ENCODE measurements around the gene CPNE7.

CPNE7 gene

DNA sequence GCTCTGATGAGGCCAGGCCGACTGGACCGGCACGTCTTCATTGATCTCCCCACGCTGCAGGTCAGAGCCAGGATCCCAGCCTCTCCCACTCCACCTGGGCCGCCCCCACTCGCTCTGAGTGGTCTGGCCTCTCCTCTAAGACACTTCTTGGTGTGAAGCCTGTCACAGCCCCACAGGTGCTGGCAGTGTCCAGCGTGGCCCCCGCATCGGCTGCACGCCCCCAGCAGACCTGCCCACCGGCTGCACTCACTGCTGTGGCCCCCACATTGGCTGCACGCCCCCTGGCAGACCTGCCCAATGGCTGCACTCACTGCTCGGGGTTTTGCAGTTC lies 30.9 kb upstream of the CPNE7 start:
- no peaks in the 10 kb centered on the region for H4K20me1 ChIP-seq (ENCODE audit: insufficient read depth, low read length, poor library complexity, severe bottlenecking)
- no peaks in the 10 kb centered on the region for H3K9me2 ChIP-seq (replicated peaks; ENCODE audit: low read depth, low read length)
- no peak overlapping the region for H3K4me3 ChIP-seq (ENCODE audit: low read length, poor library complexity, severe bottlenecking)
- no peaks in the 10 kb centered on the region for H3K9me3 ChIP-seq (ENCODE audit: insufficient read depth, low read depth, low read length)
- H3K4me1 ChIP-seq (ENCODE audit: insufficient read depth, low read length, poor library complexity, severe bottlenecking), result no peaks in the 10 kb centered on the region
- H2AFZ ChIP-seq (ENCODE audit: low read length), result no peak overlapping the region
- no peaks in the 10 kb centered on the region for H3F3A ChIP-seq (ENCODE audit: low read depth)
- no peaks in the 10 kb centered on the region for H3K36me3 ChIP-seq (ENCODE audit: insufficient read depth, low read length)
- H3K79me2 ChIP-seq (ENCODE audit: insufficient read depth, low read length), result no peaks in the 10 kb centered on the region
- H3K9ac ChIP-seq (ENCODE audit: low read depth, low read length, poor library complexity, severe bottlenecking), result no peak overlapping the region
- TF ChIP-seq CTCF (conservative IDR thresholded peaks at IDR 0.05; ENCODE audit: low read length), result no peak
- TF ChIP-seq EZH2phosphoT487 (IDR thresholded peaks at IDR 0.05; ENCODE audit: borderline replicate concordance), result no peak
- no peaks in the 10 kb centered on the region for H3K27me3 ChIP-seq (ENCODE audit: insufficient read depth, low read length, poor library complexity, severe bottlenecking)
- H3K4me2 ChIP-seq (ENCODE audit: low read depth, low read length, poor library complexity, severe bottlenecking), result no peak overlapping the region

GRCh38 chr16:89545044-89545830 lies 30.3 kb upstream of the CPNE7 start:
- H3K4me2 ChIP-seq (ENCODE audit: low read depth, low read length, poor library complexity, severe bottlenecking), result no peak overlapping the region
- TF ChIP-seq EZH2phosphoT487 (IDR thresholded peaks at IDR 0.05; ENCODE audit: borderline replicate concordance), result no peak
- no peak for TF ChIP-seq CTCF (conservative IDR thresholded peaks at IDR 0.05; ENCODE audit: low read length)
- no peaks in the 10 kb centered on the region for H3F3A ChIP-seq (ENCODE audit: low read depth)
- no peaks in the 10 kb centered on the region for H3K9me3 ChIP-seq (ENCODE audit: insufficient read depth, low read depth, low read length)
- H3K4me1 ChIP-seq (ENCODE audit: insufficient read depth, low read length, poor library complexity, severe bottlenecking), result no peaks in the 10 kb centered on the region
- no peak overlapping the region for H2AFZ ChIP-seq (ENCODE audit: low read length)
- H3K36me3 ChIP-seq (ENCODE audit: insufficient read depth, low read length), result no peaks in the 10 kb centered on the region
- H3K27me3 ChIP-seq (ENCODE audit: insufficient read depth, low read length, poor library complexity, severe bottlenecking), result no peaks in the 10 kb centered on the region
- no peaks in the 10 kb centered on the region for H3K9me2 ChIP-seq (replicated peaks; ENCODE audit: low read depth, low read length)
- no peaks in the 10 kb centered on the region for H4K20me1 ChIP-seq (ENCODE audit: insufficient read depth, low read length, poor library complexity, severe bottlenecking)
- no peak overlapping the region for H3K9ac ChIP-seq (ENCODE audit: low read depth, low read length, poor library complexity, severe bottlenecking)
- H3K4me3 ChIP-seq (ENCODE audit: low read length, poor library complexity, severe bottlenecking), result no peak overlapping the region
- no peaks in the 10 kb centered on the region for H3K79me2 ChIP-seq (ENCODE audit: insufficient read depth, low read length)

DNA sequence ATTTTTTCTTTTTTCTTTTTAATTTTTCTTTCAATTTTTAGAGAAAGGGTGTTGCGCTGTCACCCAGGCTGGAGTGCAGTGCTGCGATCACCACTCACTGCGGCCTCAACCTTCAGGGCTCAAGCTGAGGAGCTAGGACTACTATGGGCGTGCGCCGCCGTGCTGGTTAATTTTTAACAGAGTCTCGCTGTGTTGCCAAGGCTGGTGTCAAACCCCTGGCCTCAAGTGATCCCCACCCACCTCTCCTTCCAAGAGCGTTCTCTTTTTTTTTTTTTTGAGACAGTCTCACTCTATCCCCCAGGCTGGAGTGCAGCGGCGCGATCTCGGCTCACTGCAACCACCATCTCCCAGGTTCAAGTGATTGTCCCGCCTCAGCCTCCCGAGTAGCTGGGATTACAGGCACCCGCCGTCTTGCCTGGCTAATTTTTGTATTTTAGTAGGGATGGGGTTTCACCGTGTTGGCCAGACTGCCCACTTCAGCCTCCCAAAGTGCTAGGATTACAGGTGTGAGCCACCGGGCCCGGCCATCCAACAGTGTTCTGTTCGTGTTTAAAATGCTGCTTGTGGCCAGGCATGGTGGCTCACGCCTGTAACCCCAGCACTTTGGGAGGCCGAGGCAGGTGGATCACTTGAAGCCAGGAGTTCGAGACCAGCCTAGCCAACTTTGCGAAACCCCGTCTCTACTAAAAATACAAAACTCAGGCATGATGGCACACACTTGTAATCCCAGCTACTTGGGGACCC lies 29.6 kb upstream of the CPNE7 start:
- H3K4me2 ChIP-seq (ENCODE audit: low read depth, low read length, poor library complexity, severe bottlenecking), result no peak overlapping the region
- no peaks in the 10 kb centered on the region for H4K20me1 ChIP-seq (ENCODE audit: insufficient read depth, low read length, poor library complexity, severe bottlenecking)
- H3K79me2 ChIP-seq (ENCODE audit: insufficient read depth, low read length), result no peaks in the 10 kb centered on the region
- no peaks in the 10 kb centered on the region for H3F3A ChIP-seq (ENCODE audit: low read depth)
- H3K27me3 ChIP-seq (ENCODE audit: insufficient read depth, low read length, poor library complexity, severe bottlenecking), result no peaks in the 10 kb centered on the region
- TF ChIP-seq CTCF (conservative IDR thresholded peaks at IDR 0.05; ENCODE audit: low read length) (no peak), EZH2phosphoT487 (IDR thresholded peaks at IDR 0.05; ENCODE audit: borderline replicate concordance) (no peak)
- no peaks in the 10 kb centered on the region for H3K9me2 ChIP-seq (replicated peaks; ENCODE audit: low read depth, low read length)
- H3K9ac ChIP-seq (ENCODE audit: low read depth, low read length, poor library complexity, severe bottlenecking), result no peak overlapping the region
- H3K36me3 ChIP-seq (ENCODE audit: insufficient read depth, low read length), result no peaks in the 10 kb centered on the region
- no peak overlapping the region for H2AFZ ChIP-seq (ENCODE audit: low read length)
- no peaks in the 10 kb centered on the region for H3K4me1 ChIP-seq (ENCODE audit: insufficient read depth, low read length, poor library complexity, severe bottlenecking)
- no peaks in the 10 kb centered on the region for H3K9me3 ChIP-seq (ENCODE audit: insufficient read depth, low read depth, low read length)
- H3K4me3 ChIP-seq (ENCODE audit: low read length, poor library complexity, severe bottlenecking), result no peak overlapping the region
